ENCODE results near the gene ZNF221.

DNA sequence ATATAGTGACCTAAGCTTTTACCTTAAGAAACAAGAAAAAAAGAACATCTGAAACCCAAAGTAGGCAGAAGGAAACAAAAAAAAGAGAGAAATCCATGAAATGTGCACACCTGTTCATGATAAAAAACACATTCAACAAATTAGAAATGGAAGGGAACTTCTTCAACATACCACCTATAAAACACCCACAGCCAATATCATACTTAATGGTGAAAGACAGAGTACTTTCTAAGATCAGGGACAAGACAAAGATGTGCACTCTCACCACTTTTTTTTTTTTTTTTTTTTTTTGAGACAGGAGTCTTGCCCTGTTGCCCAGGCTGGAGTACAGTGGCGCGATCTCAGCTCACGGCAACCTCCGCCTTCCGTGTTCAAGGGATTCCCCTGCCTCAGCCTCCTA lies 45.1 kb upstream of the ZNF221 start:
- TF ChIP-seq, protein P1, sequence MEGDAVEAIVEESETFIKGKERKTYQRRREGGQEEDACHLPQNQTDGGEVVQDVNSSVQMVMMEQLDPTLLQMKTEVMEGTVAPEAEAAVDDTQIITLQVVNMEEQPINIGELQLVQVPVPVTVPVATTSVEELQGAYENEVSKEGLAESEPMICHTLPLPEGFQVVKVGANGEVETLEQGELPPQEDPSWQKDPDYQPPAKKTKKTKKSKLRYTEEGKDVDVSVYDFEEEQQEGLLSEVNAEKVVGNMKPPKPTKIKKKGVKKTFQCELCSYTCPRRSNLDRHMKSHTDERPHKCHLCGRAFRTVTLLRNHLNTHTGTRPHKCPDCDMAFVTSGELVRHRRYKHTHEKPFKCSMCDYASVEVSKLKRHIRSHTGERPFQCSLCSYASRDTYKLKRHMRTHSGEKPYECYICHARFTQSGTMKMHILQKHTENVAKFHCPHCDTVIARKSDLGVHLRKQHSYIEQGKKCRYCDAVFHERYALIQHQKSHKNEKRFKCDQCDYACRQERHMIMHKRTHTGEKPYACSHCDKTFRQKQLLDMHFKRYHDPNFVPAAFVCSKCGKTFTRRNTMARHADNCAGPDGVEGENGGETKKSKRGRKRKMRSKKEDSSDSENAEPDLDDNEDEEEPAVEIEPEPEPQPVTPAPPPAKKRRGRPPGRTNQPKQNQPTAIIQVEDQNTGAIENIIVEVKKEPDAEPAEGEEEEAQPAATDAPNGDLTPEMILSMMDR (IDR thresholded peaks at IDR 0.05 in 8 of 11, conservative IDR thresholded peaks at IDR 0.05 in 3 of 11) = no peak
- no peak for TF ChIP-seq POLR2AphosphoS5 (IDR thresholded peaks at IDR 0.05)

Measured in spleen (tissue), 7 donors.